GM18870 (cell line): ENCODE measurements around the gene SIGLEC6.

Experiments used
- ATAC-seq: cut with Tn5 transposase; IDR thresholded peaks from one replicate; pipeline ENCODE4 v1.9.1; 2021; ENCODE audit warnings: moderate library complexity; ENCODE audit not compliant: unreplicated experiment

SIGLEC6 gene

DNA sequence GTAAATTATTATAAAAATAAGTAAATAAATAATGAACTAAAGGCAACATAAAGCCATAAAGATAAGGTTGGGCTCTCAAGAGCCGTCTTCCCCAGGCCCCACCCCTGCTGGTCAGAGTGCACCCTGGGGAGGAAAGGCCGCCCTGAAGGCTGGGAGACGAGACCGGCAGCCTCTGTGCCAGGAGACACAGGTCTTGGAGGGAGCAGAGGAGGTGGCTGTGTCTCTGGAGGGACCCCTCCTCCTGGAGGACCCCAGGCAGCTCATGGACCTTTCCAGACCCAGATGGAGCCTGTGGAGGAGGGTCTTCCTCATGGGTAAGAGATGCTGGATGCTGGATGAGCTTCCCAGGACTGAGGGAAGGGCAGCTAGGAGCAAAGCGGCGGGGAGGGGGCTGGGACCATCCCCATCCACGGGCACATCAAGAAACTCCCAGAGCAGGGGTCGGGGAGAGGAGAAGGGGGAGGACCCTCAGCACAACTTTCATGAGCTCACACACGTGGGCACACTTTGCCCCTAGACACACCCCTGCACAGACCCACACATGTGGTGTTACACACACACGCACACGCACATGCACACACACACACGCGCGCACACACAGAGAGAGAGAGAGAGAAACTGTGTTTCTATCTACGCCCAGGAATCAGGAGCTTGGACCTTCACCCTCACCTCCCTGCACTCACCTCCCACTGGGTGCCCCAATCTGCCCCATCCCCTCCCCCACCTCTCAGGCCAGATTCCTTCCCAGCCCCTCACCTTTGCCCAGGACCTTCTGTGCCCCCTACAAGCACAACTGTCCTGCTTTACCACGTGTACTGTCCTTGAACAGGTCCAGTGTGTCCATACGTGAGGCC is 52.9 kb downstream of the SIGLEC6 start, which contains the start of gene CEACAM18:
Gene CEACAM18, plus strand, starts transcription at position 159 of the 854 bp plus-strand sequence.
- no peak for ATAC-seq

DNA sequence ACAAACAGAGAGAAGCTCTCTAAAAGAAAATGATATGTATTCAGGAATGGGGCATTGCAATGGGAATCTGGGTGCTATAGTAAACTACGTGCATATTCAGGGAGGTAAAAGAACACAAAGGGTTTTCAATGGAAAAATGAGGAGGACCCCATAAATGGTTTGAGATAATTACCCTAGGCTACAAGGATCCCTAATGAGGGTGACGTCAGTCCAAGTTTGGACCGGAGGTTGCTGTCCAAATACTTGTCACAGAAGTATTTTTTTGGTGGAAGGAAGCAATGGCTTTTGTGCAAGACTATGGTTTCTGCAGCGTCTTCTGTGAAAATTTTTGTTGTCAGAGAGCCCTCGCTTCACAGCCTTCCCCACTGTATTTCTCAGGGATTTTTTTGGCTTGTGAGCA is 54.1 kb downstream of the SIGLEC6 start:
- no peak for ATAC-seq

DNA sequence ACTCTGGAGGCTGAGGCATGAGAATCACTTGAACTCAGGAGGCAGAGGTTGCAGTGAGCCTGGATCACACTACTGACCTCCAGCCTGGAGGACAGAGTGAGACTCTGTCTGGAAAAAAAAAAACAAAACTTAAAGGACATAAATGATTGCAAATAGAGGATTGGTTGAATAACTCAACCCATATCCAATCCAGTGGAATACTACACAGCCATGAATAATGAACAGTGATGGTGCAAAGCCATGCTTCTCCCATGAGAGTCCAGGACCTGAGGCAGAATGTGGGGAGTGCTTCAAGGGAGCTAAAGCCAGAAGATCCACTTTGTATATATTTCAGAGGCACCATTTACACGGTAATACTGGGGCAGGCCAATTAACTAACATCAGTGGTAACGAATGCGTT is 55.3 kb downstream of the SIGLEC6 start:
- no peak for ATAC-seq

DNA sequence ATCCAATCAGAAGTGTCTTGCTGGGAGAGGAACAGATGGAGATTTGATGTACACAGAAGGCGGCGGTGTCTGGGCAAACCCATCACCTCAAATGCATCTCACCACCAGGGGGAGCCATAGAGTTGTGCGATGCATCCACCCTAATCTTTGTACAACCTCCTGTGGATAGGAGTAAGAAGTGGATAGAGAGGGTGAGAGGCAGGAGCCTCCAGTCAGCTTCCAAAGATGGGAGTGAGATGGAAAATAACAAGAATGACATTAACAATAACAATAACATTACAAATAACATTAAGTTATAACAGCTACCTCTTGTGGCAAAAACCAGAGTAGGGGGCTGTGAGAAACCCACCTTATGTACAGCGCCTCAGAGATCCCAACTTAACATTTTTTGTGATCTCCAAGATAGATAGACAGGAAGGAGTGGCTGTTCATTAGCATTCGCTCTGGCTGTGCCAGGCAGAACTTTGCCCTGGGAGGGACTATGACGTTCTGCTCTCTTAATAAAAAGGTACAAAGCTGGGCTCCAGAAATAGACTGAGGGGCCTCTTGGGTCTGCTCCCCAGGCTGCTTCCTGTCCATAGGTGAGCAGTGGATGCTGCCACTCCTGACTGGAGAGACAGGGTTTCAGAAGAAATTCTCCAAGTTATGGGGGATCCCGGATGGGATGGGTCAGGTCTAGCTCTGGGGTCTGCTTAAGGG is 58.3 kb downstream of the SIGLEC6 start:
- ATAC-seq: no peak

DNA sequence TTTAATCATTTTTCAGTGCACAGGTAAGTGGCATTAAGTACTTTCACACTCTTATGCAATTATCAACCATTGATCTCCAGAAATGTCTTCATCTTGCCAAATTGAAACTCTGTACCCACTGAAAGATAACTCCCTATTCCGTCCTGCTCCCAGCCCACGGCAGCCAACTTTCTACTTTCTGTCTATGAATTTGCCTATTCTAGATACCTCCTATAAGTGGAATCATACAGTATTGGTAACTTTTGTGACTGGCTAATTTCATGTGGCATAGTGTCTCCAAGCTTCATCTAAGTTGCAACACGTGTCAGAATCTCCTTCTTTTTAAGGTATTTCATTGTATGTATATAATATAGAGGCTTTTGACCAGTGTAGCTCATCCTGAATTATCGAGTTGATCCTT is 58.9 kb downstream of the SIGLEC6 start:
- ATAC-seq: no peak

DNA sequence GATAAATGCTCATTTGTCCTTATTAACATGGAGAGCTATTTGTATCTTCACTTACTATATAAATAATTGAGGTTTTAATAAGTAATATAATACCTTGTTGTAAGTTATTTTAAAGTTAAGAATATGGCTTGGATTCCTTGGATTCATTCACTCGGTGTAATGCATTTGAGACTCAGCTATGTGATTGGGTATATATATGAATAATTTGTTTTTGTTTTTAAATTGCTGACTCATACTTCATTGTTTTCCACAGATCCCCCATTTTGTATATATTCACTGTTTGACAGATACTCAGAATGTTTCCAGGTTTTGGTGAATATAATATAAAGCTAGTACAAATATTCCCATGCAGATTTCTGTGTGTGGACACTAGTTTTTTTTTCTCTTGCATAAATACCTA is 59.9 kb downstream of the SIGLEC6 start:
- ATAC-seq: no peak

DNA sequence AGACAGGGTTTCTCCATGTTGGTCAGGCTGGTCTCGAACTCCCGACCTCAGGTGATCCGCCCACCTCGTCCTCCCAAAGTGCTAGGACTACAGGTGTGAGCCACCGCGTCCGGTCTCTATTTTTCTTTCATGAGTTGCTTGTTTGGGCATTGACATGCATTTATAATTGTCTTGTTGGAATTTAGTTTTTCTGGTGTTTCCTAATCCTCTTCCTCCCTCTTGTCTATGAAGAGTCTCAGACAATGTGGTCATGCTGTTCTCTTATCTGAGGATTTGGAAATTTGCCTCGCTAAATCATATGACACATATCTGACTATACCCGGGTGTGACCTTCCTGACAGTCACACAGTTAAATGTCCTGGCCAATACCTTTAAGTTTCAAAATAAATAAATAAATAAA is 60.5 kb downstream of the SIGLEC6 start:
- no peak for ATAC-seq

DNA sequence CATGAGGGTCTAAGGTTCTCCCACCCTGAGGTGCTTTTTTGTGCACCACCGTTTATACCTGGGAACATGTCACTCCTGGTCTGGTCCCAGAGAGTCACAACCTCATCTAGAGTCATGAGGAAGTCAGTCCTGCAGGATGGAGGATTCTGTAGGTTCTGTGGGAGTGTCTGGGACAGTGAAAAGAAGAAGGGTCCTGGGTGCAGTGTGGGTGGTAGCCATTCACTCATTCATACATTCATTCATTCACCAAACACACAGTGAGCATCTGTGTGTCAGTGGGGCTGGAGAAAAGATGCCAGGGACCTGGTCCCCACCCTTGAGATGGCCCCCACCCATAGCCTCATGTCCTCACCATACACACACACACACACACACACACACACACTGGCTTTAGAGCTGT is 61.8 kb downstream of the SIGLEC6 start:
- no peak for ATAC-seq

DNA sequence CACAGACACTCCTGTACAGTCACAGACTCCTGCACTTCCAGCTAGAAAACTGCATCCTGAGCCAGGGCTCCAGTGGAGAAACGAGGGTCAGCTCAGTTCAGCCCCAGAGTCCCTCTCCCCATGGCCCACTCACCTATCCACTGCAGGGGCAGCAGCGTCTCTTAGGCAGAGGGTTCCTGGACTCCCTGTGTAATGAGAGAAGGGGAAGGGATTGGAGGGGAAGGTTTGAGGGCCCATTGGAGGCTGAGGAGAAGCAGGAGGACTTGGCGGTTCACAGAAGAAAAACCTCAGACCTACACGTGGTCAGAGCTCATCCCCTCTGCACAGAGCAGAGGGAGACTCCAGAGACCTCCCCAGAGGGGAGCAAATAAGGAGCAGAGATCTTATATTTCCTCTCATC is 62.3 kb downstream of the SIGLEC6 start:
- no peak for ATAC-seq

DNA sequence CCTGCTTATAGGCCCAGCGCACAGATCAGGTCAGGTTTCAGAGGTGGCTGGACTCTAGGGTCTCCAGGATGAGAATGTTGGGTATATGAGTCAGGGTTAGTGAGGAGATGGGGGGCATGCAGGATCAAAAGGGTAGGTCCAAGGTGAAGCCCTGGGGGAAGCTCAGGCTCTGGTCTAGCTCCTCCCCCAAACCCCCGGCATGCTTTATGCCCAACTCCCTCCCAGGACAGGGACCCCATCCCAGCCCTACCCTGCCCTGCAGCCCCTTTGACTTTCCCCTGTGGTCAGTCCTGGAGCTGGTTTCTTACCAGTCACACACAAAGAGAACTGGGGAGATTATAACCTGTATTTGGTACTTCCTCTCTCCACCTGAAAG is 62.9 kb downstream of the SIGLEC6 start:
- no peak for ATAC-seq

DNA sequence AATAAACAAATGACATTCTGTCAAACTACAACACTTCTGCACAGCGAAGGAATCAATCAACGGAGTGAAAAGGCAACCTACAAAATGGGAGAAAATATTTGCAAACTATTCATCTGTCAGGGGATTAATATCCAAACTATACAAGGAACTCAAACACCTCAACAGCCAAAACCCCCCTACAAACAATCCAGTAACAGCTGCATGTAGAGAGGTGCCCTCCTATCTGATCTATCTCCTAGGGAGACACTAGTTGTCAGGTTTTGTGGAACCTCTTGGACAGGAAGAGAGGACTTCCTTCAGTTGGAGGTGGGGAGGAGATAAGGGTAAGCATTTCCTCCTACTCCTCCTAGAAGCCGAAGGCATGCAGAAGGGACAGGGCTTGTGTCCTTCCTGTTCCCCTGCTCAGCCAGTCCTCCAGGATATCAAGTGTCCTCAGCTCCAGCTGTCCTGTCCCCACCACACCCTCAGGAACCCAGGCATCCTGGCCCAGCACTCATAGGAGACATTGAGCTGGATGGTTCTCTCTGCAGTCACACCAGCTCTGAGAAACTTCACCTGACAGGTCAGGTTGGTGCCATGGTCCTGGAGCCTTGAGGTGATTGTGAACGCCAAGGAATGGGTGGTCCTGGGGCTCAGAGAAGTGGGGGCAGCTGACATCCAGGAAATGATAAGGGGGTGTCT is 63.5 kb downstream of the SIGLEC6 start:
- no peak for ATAC-seq
